ENCODE data around the gene PLSCR1.

PLSCR1 gene

DNA sequence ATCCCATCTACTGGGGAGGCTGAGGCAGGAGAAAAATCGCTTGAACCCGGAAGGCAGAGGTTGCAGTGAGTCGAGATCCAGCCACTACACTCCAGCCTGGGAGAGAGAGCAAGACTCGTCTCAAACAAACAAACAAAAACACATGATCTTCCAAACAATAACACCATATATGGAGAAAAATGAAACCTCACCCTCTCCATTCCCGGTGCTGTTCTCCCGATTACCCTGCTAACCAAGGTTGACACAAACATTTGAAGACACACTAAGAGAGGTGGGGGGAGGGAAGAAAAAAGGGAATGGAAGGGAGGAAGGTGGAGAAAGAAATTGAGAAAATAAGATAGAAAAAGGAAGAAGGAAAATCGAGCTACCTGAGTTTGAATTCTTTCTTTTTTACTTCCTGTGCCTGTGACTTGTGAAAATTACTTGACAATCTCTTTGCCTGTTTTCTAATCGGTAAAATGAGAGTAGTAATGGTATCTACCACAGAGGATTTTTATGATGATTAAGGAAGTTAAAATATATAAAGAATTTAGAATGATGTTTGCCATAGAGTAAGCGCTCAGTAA lies 73.9 kb downstream of the PLSCR1 start:
- DNase-seq = no peak

GRCh38 chr3:146469150-146470017 lies 75.0 kb downstream of the PLSCR1 start, which contains the start of gene PLSCR2:
Gene PLSCR2, minus strand, starts transcription at chr3:146469561. Its CDS starts 9,657 bp downstream, at chr3:146459904.
- DNase-seq = peak; percentile 55

GRCh38 chr3:146468671-146469149 lies 75.7 kb downstream of the PLSCR1 start:
- DNase-seq = no peak

GRCh38 chr3:146468234-146468633 lies 76.2 kb downstream of the PLSCR1 start:
- no peak for DNase-seq

DNA sequence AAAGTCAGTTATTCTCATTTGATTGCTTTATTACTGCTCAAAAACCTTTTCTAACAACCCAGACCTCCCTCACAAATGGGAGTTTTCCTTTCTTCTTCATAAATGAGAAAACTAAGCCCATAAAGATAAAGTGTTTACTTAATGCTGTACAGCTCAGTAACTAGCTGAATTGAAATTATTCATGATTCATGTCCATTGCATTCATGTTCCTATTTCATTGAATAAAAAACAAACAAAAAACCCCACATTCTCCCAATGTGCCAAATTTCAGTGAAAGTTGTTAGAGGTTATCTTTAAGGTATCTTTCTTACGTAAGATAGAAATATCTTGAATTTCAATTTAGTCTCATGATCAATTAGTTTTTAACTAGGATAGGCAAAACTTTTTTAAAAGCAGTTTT lies 77.8 kb downstream of the PLSCR1 start:
- DNase-seq = no peak

DNA sequence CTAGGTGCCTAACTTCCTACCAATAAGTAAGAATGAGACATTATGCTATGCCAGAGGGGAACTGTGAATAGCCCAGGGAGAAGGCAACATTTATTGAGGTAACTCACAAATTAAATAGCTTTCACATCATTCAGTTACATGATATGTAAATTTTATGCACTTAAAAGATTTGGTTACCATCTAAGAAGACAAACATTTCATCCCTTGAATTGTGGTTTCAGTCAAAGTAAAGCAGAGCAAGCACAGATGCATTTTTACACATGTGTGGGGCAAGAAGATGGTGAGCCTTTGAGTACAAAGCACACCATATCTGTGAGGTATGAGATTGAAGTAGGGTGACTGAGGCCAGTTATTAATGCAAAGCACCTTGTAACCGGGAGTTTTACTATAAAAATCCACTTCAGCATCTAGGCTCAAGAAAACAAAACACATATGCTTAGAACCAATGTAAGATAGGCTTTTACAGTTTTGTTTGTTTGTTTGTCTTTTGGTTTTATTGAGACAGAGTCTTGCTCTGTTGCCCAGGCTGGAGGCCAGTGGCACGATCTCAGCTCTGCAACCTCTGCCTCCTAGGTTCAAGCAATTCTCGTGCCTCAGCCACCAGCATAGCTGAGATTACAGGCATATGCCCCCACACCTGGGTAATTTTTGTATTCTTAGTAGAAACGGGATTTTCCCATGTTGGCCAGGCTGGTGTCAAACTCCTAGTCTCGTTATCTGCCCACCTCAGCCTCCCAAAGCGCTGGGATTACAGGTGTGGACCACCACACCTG lies 78.5 kb downstream of the PLSCR1 start:
- DNase-seq = no peak

All from stimulated activated naive CD4-positive, alpha-beta T cell treated with Interleukin-2 at 50 U/mL for 16 hours (primary cell).